Spleen (tissue), 7 donors: ENCODE data around the gene AGMO.

Source experiments
- POLR2A ChIP-seq, 3 donors: fragments of 450-650 bp; IDR thresholded peaks; one replicate each; pipeline ENCODE4 v1.5.1; 2017; ENCODE audit warnings: antibody characterized with exemption in 3 of 3, mild to moderate bottlenecking in 1 of 3
- POLR2AphosphoS5 ChIP-seq, 3 donors: sonication (generic); formaldehyde crosslinking; IDR thresholded peaks; one replicate each; pipeline ENCODE4 v1.5.1; 2017; ENCODE audit warnings: antibody characterized with exemption in 3 of 3
- TF ChIP-seq, protein P1 (sequence below), 11 experiments: fragments of 200-600 bp in 7 of 11; fragments of 450-650 bp in 4 of 11; sonication (generic) in 4 of 11; IDR thresholded peaks in 8 of 11; conservative IDR thresholded peaks in 3 of 11; 1 replicate in 7 of 11; 2 replicates in 4 of 11; pipeline versions ENCODE4 v1.4.0 to v1.8.0; 2016 to 2021; ENCODE audit warnings: antibody characterized with exemption in 11 of 11, inconsistent platforms in 4 of 11, mild to moderate bottlenecking in 1 of 11
- donor health status: DM: no; HTN: no; CAD: no; lungs with moderate emphysema.
- donor health status: DM: no; HTN: no; CAD: no.
- donor health status: DM: no; HTN: no; CAD: no.

DNA sequence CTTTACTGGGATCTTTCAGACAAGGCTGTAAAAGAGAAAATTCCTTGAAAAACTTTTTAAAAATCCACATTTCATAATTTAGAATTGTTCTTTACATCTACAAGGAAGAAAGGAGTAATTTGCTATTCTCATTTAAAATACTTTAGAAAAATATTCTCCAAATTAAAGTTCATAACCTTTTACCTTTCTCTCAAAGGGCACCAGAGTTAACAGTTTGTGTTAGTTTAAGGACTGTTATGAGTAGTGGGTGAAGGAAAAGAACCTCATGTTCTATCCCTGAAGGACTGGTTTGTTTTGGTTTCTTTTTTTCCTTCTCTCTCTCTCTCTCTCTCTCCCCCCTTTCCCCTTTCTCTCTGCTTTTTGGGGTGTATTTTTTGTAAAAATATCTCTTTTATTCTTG, 4.1 kb downstream of the AGMO start:
- TF ChIP-seq, protein P1, sequence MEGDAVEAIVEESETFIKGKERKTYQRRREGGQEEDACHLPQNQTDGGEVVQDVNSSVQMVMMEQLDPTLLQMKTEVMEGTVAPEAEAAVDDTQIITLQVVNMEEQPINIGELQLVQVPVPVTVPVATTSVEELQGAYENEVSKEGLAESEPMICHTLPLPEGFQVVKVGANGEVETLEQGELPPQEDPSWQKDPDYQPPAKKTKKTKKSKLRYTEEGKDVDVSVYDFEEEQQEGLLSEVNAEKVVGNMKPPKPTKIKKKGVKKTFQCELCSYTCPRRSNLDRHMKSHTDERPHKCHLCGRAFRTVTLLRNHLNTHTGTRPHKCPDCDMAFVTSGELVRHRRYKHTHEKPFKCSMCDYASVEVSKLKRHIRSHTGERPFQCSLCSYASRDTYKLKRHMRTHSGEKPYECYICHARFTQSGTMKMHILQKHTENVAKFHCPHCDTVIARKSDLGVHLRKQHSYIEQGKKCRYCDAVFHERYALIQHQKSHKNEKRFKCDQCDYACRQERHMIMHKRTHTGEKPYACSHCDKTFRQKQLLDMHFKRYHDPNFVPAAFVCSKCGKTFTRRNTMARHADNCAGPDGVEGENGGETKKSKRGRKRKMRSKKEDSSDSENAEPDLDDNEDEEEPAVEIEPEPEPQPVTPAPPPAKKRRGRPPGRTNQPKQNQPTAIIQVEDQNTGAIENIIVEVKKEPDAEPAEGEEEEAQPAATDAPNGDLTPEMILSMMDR (IDR thresholded peaks at IDR 0.05 in 8 of 11, conservative IDR thresholded peaks at IDR 0.05 in 3 of 11), result no peak
- no peak for TF ChIP-seq POLR2A (IDR thresholded peaks at IDR 0.05)
- TF ChIP-seq POLR2AphosphoS5 (IDR thresholded peaks at IDR 0.05), result no peak
